Left forelimb (tissue), 1 donor: ENCODE measurements around the gene AP1G1.
A peak's percentile ranks its signal among the peaks of the same experiment; 100 is the strongest.
"Not testable (repeated sequence)": the region's sequence is repeated elsewhere in the genome, so short reads cannot be mapped to it uniquely, and the experiment has no call there.

ENCODE experiments used
- DNase-seq: peaks from one replicate; pipeline ENCODE4 v3.0.0-alpha.2; 2018; ENCODE audit warnings: low spot score

Gene AP1G1

DNA sequence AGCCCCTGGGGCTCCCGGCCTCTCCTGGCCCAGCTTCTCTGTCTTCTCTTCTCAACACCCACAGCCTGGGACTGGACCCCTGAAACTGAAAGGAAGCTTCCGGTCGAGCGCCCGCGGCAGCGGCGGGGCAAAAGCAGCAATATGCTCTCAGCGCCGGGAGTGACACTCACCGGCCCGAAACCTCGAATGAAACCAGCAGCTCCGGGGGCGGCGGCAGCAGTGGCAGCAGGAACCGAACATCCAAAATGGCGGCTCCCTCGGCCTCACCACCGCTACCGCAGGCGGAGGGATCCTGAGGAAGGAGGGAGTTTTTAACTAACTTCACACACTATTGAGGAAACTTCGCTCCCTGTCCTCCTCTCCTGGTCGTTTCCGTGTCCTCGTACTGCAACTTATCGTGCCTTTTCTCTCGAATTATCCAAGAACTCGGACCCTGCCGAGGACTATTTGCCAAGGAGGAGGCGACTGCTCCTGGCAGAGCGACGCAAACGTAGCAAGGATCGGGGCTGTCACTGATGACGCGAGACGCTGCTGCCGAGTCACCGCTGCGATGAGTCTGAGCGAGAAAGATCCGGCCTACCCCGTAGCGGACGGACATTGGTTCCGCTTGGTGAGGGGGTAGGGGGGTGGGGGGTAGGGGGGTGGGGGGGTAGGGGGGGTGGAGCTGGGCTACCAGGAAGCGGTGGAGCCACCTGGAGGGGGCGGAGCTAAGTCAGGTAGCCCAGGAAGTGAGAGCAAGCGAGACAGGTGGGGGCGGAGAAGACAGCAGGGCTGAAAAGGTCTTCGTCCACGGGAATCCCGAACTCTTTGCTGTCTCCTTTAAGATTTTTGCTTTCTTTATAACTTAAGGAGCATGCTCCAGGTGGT, at the start of gene AP1G1:
AP1G1 (minus strand) TSS at position 242 of the 867 bp plus-strand sequence. CDS start 19,355 bp downstream, outside the sequence.
- DNase-seq: peak; percentile 93

DNA sequence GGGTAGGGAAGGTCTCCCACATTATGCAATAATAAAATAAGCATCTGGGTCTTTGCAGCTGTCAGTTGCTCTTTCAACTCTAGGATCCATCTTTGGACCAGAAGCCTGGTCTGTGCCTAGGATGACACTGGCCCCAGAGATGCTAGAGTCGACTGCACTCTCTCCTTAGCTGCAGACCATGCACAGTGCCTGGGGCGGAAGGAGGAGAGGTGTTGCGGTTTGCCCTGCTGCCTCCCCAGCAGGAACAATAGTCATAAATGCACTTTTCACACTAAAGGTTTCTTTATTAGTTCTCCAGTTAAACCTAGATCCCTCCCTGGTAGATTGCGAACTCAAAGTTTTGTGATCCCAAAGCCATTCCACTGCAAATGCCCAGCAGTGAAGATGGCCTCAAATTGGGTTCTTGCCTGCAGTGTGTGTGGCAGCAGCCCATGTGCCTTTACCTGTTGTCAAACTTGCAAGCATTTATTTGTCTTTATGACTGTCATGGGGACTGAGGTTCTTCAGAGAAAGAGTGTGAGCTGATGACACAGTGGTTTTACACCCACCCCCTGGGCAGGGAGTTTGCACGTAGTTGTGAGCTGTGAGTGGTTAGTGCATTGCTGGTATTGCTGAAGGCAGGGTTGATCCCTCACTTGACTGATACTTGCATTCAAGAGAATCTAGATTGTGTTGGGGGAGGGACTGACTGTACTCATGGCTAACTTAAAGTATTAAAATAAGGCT, 47.5 kb upstream of the AP1G1 start:
- DNase-seq: no peak

- no peak for DNase-seq
These were observed 45.8 kb upstream of the AP1G1 start for GRCh38 chr16:71854369-71854948.

- no peak for DNase-seq
These were observed 44.8 kb upstream of the AP1G1 start for GRCh38 chr16:71853413-71853812.

DNA sequence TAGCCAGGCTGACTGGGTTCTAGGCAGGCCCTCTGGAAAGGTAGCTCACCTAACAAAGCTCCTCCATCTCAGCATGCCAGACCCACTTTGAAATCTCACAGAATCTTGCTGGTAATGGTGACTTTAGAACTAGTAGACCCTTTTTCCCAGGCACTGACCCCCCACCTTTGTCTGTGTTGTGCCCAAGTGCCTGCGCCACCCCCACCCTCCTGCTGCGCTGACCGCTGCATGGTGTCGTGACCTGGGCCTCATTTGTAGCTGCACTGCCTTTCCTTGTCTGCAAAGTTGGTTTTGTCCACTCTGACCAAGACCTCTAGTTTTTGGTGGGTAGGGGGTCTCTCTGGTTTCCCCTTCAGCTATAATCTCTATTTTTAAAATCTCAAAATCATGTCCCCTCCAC, 43.9 kb upstream of the AP1G1 start:
- no peak for DNase-seq

DNA sequence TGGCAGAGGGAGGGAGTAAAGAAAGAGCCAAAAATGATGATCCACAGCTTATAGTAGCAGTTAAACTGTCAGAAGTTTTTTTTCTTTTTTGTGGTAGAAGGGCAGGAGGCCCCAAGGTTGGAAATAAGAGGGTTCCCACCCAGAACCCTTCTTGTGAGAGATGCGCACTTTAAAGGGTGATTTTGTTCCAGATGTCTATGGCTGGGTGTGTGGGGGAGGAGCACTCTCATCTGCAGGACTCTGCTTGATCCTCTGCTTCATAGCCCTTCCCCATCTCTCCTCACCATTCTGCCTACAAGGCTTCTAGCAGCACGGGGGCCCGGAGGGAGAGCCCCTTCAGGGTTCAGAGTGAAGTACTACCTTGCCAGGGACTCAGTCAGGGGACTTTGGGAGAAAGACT, 43.5 kb upstream of the AP1G1 start:
- DNase-seq: no peak

DNA sequence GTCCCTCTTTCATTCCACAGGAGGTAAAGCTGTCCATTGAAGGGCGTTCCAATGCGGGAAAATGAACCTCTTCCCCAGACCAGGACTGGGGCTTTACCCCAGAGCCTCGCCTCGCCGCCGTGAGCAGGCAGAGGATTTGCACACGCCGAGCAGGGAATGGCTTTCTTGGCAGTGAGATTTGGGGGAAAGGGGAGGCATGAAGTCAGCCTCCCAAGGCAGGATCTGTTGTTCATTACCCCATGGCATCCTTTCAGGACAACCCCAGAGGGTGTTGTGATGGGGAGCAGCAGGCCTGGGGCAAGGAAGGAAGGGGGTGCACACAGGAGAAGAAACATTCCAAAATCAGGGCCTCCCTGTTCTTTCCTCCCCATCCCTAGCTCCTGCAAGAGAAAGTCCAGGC, 43.1 kb upstream of the AP1G1 start:
- DNase-seq: no peak

GRCh38 chr16:71848622-71849021, 40.0 kb upstream of the AP1G1 start:
- no peak for DNase-seq

GRCh38 chr16:71847096-71847495, 38.5 kb upstream of the AP1G1 start:
- DNase-seq: no peak

- DNase-seq: no peak
These were observed 37.8 kb upstream of the AP1G1 start for GRCh38 chr16:71846431-71846830.

GRCh38 chr16:71845639-71846430, 37.2 kb upstream of the AP1G1 start, which contains the start of gene ATXN1L:
ATXN1L (plus strand) TSS chr16:71845976; CDS start chr16:71849741, 3,765 bp downstream.
- DNase-seq: peak; percentile 95

DNA sequence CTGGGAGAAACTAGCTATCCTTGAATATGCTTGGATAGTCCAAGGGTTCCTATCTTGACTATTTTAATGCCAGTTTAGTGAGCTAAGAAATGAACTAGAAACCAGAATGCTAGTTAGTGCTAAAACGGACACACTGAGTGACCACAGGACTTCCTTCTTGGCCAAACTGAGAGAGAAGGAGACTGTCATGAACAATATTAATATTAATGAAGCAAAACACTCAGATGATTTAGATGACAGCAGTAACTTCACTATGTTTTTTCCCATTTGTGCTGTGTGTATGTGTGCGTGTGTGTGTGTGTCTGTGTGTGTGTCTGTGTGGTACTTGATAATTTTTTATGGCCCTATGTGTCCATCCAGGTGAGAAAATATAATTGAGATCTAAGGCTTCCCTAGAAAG, 34.9 kb upstream of the AP1G1 start:
- DNase-seq: no peak

DNA sequence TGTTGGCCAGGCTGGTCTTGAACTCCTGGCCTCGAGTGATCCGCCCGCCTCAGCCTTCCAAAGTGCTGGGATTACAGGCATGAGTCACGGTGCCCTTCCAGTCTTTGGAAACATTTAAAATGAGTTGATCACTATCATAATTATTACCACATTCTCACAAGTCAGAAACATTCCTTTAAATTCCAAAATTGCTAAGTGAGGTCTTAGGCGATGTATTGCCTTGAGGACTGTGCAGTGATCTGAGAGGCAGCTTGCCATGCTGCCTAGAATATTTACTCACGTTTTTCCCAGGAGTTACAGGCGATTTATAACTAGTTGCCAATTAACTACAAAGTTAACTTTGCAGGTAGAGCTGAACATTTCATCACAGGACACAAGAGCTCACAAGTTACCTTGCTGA, 31.4 kb upstream of the AP1G1 start:
- DNase-seq: no peak

- DNase-seq: no peak
These were observed 28.5 kb upstream of the AP1G1 start for GRCh38 chr16:71837150-71837549.

GRCh38 chr16:71834291-71834690, 25.7 kb upstream of the AP1G1 start:
- no peak for DNase-seq

GRCh38 chr16:71832112-71832511, 23.5 kb upstream of the AP1G1 start:
- not testable (repeated sequence) for DNase-seq

DNA sequence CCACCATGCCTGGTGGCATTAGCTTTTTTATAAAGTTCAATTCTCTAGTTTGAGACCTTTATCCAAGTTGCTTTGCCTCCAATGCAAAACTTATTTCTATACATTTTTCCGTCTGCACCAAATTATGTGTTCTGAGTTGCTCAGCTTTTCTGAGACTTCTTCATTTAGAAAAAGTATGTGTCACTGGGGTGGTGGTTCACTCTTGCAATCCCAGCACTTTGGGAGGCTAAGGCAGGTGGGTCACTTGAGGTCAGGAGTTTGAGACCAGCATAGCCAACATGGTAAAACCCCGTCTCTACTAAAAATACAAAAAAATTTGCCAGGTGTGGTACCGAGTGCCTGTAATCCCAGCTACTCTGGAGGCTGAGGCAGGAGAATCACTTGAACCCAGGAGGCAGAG, 23.1 kb upstream of the AP1G1 start:
- DNase-seq: not testable (repeated sequence)

DNA sequence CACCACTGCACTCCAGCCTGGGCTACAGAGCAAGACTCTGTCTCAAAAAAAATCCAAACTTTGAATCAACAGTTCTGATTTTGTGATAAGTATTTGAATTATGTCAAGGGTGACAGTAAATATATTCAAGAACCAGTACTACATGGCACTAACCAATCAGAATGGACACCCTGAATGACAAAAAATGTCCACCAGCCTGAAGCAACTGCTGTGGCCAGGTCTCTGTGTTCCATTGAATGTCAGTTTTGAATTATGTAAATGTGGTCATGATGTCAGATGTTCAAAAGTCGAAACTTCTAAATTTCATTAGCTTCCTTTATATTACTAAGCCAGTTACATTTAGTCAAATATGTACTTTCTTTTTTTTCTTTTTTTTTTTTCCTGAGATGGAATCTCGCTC, 21.7 kb upstream of the AP1G1 start:
- DNase-seq: no peak

- DNase-seq: no peak
These were observed 17.9 kb upstream of the AP1G1 start for GRCh38 chr16:71826533-71827017.

DNA sequence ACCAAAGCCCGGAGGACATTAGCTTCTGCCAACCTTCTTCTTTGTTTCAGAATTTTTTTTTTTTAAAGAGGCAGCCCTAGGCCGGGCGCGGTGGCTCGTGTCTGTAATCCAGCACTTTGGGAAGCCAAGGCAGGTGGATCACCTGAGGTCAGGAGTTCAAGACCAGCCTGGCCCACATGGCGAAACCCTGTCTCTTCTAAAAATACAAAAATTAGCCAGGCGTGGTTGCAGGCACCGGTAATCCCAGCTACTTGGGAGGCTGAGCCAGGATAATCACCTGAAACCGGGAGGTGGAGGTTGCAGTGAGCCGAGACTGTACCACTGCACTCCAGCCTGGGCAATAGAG, 8.5 kb upstream of the AP1G1 start:
- not testable (repeated sequence) for DNase-seq

DNA sequence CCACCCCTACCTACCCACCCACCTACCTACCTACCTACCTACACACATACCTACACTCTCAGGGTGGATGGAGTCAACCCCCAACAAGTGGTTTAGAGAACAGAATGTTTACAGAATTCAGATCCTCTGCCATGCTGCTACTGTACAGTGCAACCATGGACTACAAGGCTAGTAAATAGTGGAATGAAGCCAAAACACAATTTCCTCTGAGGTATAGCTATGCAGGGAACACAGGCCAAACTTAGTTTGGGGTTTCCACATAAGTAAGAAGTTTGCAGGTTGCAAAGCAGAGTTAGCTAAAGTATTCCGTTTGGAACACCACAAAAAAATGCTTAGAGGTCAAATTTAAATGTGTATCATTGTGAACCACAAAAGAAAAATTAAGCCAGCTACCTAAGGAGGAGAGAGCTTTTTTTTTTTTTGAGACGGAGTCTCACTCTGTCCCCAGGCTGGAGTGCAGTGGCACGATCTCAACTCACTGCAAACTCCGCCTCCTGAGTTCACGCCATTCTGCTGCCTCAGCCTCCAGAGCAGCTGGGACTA, 2.7 kb upstream of the AP1G1 start:
- no peak for DNase-seq

DNA sequence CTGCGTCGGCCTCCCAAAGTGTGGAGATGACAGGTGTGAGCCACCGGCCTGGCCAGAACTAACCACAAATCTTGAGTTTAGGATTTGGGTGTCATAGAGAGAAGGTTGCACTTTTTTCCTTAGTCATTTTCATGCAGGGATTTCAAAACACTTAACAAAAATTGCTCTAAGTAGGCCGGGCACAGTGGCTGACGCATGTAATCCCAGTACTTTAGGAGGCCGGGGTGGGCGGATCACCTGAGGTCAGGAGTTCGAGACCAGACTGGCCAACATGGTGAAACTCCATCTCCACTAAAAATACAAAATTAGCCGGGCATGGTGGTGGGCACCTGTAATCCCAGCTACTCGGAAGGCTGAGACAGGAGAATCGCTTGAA, 1.5 kb upstream of the AP1G1 start:
- DNase-seq: not testable (repeated sequence)
